H1 (cell line): ENCODE results near the gene STXBP5. TPM values are rescaled to one million over a fixed set of nuclear protein-coding genes. Genes with fewer than 3 reads are reported as not detected.

ENCODE experiments used
- CTCF ChIA-PET: fragments of 300-600 bp; sonication (Branson Sonifier 250); formaldehyde crosslinking; loops from one replicate; lab custom pipeline; 2021; ENCODE audit not compliant: partially characterized antibody; lab: Charles Lee
- POLR2A ChIA-PET: fragments of 300-600 bp; sonication (Branson Sonifier 250); formaldehyde crosslinking; loops from one replicate; lab custom pipeline; 2021; ENCODE audit warnings: inconsistent platforms; ENCODE audit not compliant: partially characterized antibody; lab: Charles Lee
- DNase-seq, 2 experiments: peaks; one replicate each; pipeline versions ENCODE4 v3.0.0 to v3.0.0-alpha.2; 2010 to 2022; ENCODE audit warnings: low spot score in 2 of 2, low read depth in 1 of 2, mixed read lengths in 1 of 2
- FAIRE-seq: peaks from 2 replicates; lab custom pipeline; 2011; peaks lifted over from hg19 to GRCh38; lab: Jason Lieb, UNC
- H2AFZ ChIP-seq: 2 replicates; pipeline ENCODE4 v1.8.1; 2012; ENCODE audit warnings: low read length, inconsistent platforms
- H2AK5ac ChIP-seq: 2 replicates; pipeline ENCODE4 v1.6.1; 2013; ENCODE audit warnings: low read depth, low read length
- H2BK120ac ChIP-seq: replicated peaks from 2 replicates; pipeline ENCODE3; 2013; ENCODE audit warnings: low read depth, low read length, inconsistent platforms
- H2BK12ac ChIP-seq: 2 replicates; pipeline ENCODE4 v1.6.1; 2013; ENCODE audit warnings: low read depth, low read length
- H2BK15ac ChIP-seq: 2 replicates; pipeline ENCODE4 v1.6.1; 2013; ENCODE audit warnings: low read length
- H2BK20ac ChIP-seq: 2 replicates; pipeline ENCODE4 v1.6.1; 2013; ENCODE audit warnings: low read length
- H2BK5ac ChIP-seq: 2 replicates; pipeline ENCODE4 v1.6.1; 2013; ENCODE audit warnings: low read depth, low read length
- H3K14ac ChIP-seq: 2 replicates; pipeline ENCODE4 v1.6.1; 2013; ENCODE audit warnings: inconsistent platforms; ENCODE audit not compliant: insufficient read length
- H3K18ac ChIP-seq: 2 replicates; pipeline ENCODE4 v1.6.1; 2013; ENCODE audit warnings: low read length; ENCODE audit errors: extremely low read depth
- H3K23ac ChIP-seq: 2 replicates; pipeline ENCODE4 v1.6.1; 2013; ENCODE audit warnings: inconsistent platforms; ENCODE audit not compliant: insufficient read length
- H3K23me2 ChIP-seq: 2 replicates; pipeline ENCODE4 v1.6.1; 2013; ENCODE audit warnings: low read depth, low read length
- H3K27ac ChIP-seq: 2 replicates; pipeline ENCODE4 v1.6.1; 2011; ENCODE audit warnings: low read depth, low read length, inconsistent platforms
- H3K27me3 ChIP-seq, 4 experiments: replicated peaks in 1 of 4; 1 replicate in 1 of 4; 2 replicates in 3 of 4; pipeline versions ENCODE4 v1.6.1 to v1.8.1; 2011 to 2013; ENCODE audit warnings: low read length in 3 of 4, mild to moderate bottlenecking in 3 of 4, inconsistent platforms in 2 of 4, mixed read lengths in 2 of 4, moderate library complexity in 1 of 4; ENCODE audit not compliant: control insufficient read depth in 3 of 4, insufficient read depth in 3 of 4; ENCODE audit errors: extremely low read depth in 1 of 4
- H3K36me3 ChIP-seq, 4 experiments: 2 replicates each; pipeline versions ENCODE4 v1.6.1 to v1.8.1; 2011 to 2013; ENCODE audit warnings: mild to moderate bottlenecking in 4 of 4, low read length in 3 of 4, moderate library complexity in 2 of 4, control low read depth in 1 of 4, inconsistent platforms in 1 of 4; ENCODE audit not compliant: insufficient read depth in 4 of 4, control insufficient read depth in 2 of 4
- H3K4ac ChIP-seq: replicated peaks from 2 replicates; pipeline ENCODE3; 2013; ENCODE audit warnings: low read length, low read depth, mixed read lengths, inconsistent platforms; ENCODE audit not compliant: insufficient read length
- H3K4me1 ChIP-seq, 4 experiments: replicated peaks in 1 of 4; 1 replicate in 1 of 4; 2 replicates in 3 of 4; pipeline versions ENCODE4 v1.6.1 to v1.8.1; 2011 to 2013; ENCODE audit warnings: low read length in 3 of 4, inconsistent platforms in 2 of 4, mixed read lengths in 1 of 4; ENCODE audit not compliant: insufficient read depth in 4 of 4, control insufficient read depth in 3 of 4
- H3K4me2 ChIP-seq, 2 experiments: 2 replicates each; pipeline versions ENCODE4 v1.6.1 to v1.8.1; 2011 to 2013; ENCODE audit warnings: low read depth in 2 of 2, low read length in 2 of 2, control low read depth in 1 of 2, inconsistent platforms in 1 of 2, mild to moderate bottlenecking in 1 of 2; ENCODE audit not compliant: insufficient read depth in 1 of 2
- H3K4me3 ChIP-seq, 4 experiments: fragments of 200-600, 300-600 bp in 1 of 4; sonication (generic), shearing (Covaris generic), sonication (Bioruptor Twin) in 1 of 4; 2 replicates each; pipeline versions ENCODE4 v1.5.1 to v1.8.1; 2011 to 2016; ENCODE audit warnings: low read length in 4 of 4, low read depth in 3 of 4, control low read depth in 2 of 4, inconsistent platforms in 2 of 4, mild to moderate bottlenecking in 2 of 4, mixed read lengths in 1 of 4, moderate library complexity in 1 of 4; ENCODE audit not compliant: insufficient read depth in 2 of 4; ENCODE audit errors: extremely low read depth in 1 of 4
- H3K56ac ChIP-seq: replicated peaks from 2 replicates; pipeline ENCODE3; 2013; ENCODE audit warnings: low read depth, mild to moderate bottlenecking, mixed read lengths, low read length, inconsistent platforms; ENCODE audit not compliant: insufficient read length
- H3K79me1 ChIP-seq: 2 replicates; pipeline ENCODE4 v1.6.1; 2013; ENCODE audit warnings: low read depth, low read length, control low read depth
- H3K79me2 ChIP-seq, 2 experiments: 2 replicates each; pipeline versions ENCODE4 v1.6.1 to v1.8.1; 2012 to 2013; ENCODE audit warnings: low read length in 2 of 2, mild to moderate bottlenecking in 2 of 2, inconsistent platforms in 1 of 2; ENCODE audit not compliant: insufficient read depth in 2 of 2, control insufficient read depth in 1 of 2
- H3K9ac ChIP-seq, 4 experiments: replicated peaks in 1 of 4; 1 replicate in 1 of 4; 2 replicates in 3 of 4; pipeline versions ENCODE4 v1.6.1 to v1.8.1; 2011 to 2013; ENCODE audit warnings: low read depth in 3 of 4, low read length in 3 of 4, control low read depth in 2 of 4, mild to moderate bottlenecking in 2 of 4, moderate library complexity in 2 of 4, inconsistent platforms in 1 of 4; ENCODE audit errors: extremely low read depth in 1 of 4
- H3K9me3 ChIP-seq, 2 experiments: 2 replicates each; pipeline versions ENCODE4 v1.6.1 to v1.8.1; 2012 to 2013; ENCODE audit warnings: mild to moderate bottlenecking in 2 of 2, moderate library complexity in 2 of 2, control low read depth in 1 of 2, inconsistent platforms in 1 of 2, low read depth in 1 of 2, low read length in 1 of 2, mixed read lengths in 1 of 2; ENCODE audit not compliant: insufficient read depth in 2 of 2
- H4K20me1 ChIP-seq, 2 experiments: replicated peaks in 1 of 2; 2 replicates each; pipeline versions ENCODE3 to v1.8.1; 2011 to 2013; ENCODE audit warnings: inconsistent platforms in 2 of 2, low read length in 2 of 2, mild to moderate bottlenecking in 1 of 2; ENCODE audit not compliant: insufficient read depth in 2 of 2, control insufficient read depth in 1 of 2
- H4K5ac ChIP-seq: 2 replicates; pipeline ENCODE4 v1.6.1; 2013; ENCODE audit warnings: low read length, low read depth, mixed read lengths, inconsistent platforms; ENCODE audit not compliant: insufficient read length
- H4K8ac ChIP-seq: 2 replicates; pipeline ENCODE4 v1.8.0; 2013; ENCODE audit warnings: mild to moderate bottlenecking, moderate library complexity, low read length, inconsistent platforms; ENCODE audit not compliant: insufficient read depth; ENCODE audit errors: extremely low read depth
- H4K91ac ChIP-seq: replicated peaks from 2 replicates; pipeline ENCODE3; 2013; ENCODE audit warnings: low read length, mixed read lengths, inconsistent platforms; ENCODE audit not compliant: insufficient read length
- CBX8 ChIP-seq: fragments of 300-800, 300-1000 bp; sonication (generic); IDR thresholded peaks from 2 replicates; pipeline ENCODE4 v1.7.1; 2016; ENCODE audit warnings: low read depth, low read length, borderline replicate concordance
- FOSL1 ChIP-seq: IDR thresholded peaks from 2 replicates; pipeline ENCODE4 v1.6.1; 2011; ENCODE audit warnings: mild to moderate bottlenecking, low read depth, low read length, moderate library complexity; ENCODE audit not compliant: insufficient read depth
- KDM4A ChIP-seq: IDR thresholded peaks from one replicate; pipeline ENCODE4 v1.7.1; 2012; ENCODE audit warnings: low read depth, mild to moderate bottlenecking, moderate library complexity, low read length, inconsistent platforms; ENCODE audit not compliant: severe bottlenecking
- NRF1 ChIP-seq: IDR thresholded peaks from 2 replicates; pipeline ENCODE4 v1.6.1; 2011; ENCODE audit warnings: mild to moderate bottlenecking, low read depth, low read length, improper control_type of control experiment
- RAD21 ChIP-seq, 2 experiments: IDR thresholded peaks in 1 of 2; conservative IDR thresholded peaks in 1 of 2; 2 replicates each; pipeline ENCODE4 v1.6.1; 2011; ENCODE audit warnings: low read depth in 2 of 2, low read length in 2 of 2, improper control_type of control experiment in 1 of 2, inconsistent platforms in 1 of 2, mild to moderate bottlenecking in 1 of 2, moderate library complexity in 1 of 2
- SUZ12 ChIP-seq: fragments of 200-600 bp; sonication (generic); IDR thresholded peaks from 2 replicates; pipeline ENCODE4 v1.6.1; 2012; ENCODE audit warnings: mild to moderate bottlenecking, inconsistent platforms, low read length, moderate library complexity, mixed read lengths
- TBP ChIP-seq: IDR thresholded peaks from 2 replicates; pipeline ENCODE4 v1.6.1; 2011; ENCODE audit warnings: low read depth, low read length, improper control_type of control experiment
- WGBS, 2 experiments: shearing (Covaris generic) in 1 of 2; methylation state at CpG; one replicate each; pipeline versions ENCODE4 v1.1.6 to v1.1.7; 2013 to 2015; ENCODE audit warnings: low lambda C conversion rate in 2 of 2, mixed read lengths in 2 of 2, inconsistent platforms in 1 of 2, low coverage in 1 of 2, missing lambda C conversion rate in 1 of 2; ENCODE audit not compliant: insufficient replicate concordance in 2 of 2, insufficient coverage in 1 of 2, insufficient read length in 1 of 2; ENCODE audit errors: extremely low coverage in 1 of 2, missing lambda C conversion rate in 1 of 2; 5-methylcytosine and 5-hydroxymethylcytosine counted together
- polyA plus RNA-seq, 7 experiments: library from polyadenylated mRNA; depleted of rRNA in 3 of 7; stranded (reverse) in 5 of 7; unstranded in 2 of 7; fragments of >200 nt in 5 of 7; fragments of 200-250 nt in 2 of 7; gene quantifications; 1 replicate in 5 of 7; 2 replicates in 1 of 7; 4 replicates in 1 of 7; pipeline versions ENCODE4 v1.2.1 to v1.2.3, GENCODE V29; 2011 to 2013; ENCODE audit warnings: missing spikeins in 2 of 7, mixed read lengths in 2 of 7
- total RNA-seq: library from RNA; stranded (reverse); fragmentation: NEBNext Ultra II Directional; extraction: Animal tissue kit (Norgen Biotek cat#: 25700); gene quantifications from 2 replicates; pipeline ENCODE4 v1.2.1, GENCODE V29; 2021
- TF ChIP-seq, protein P1 (sequence below), 3 experiments: IDR thresholded peaks; 1 replicate in 2 of 3; 2 replicates in 1 of 3; pipeline versions ENCODE4 v1.5.1 to v1.6.1; 2011; ENCODE audit warnings: low read length in 3 of 3, mild to moderate bottlenecking in 3 of 3, inconsistent platforms in 2 of 3, low read depth in 1 of 3, moderate library complexity in 1 of 3; ENCODE audit not compliant: insufficient read depth in 1 of 3; ENCODE audit errors: control extremely low read depth in 1 of 3

The STXBP5 gene
- total and polyA plus RNA-seq, 2 of the 8 experiments (the other 6 are each of a cell fraction or from before 2014, with no cell fraction given), result 2.7 to 10.8 TPM

DNA sequence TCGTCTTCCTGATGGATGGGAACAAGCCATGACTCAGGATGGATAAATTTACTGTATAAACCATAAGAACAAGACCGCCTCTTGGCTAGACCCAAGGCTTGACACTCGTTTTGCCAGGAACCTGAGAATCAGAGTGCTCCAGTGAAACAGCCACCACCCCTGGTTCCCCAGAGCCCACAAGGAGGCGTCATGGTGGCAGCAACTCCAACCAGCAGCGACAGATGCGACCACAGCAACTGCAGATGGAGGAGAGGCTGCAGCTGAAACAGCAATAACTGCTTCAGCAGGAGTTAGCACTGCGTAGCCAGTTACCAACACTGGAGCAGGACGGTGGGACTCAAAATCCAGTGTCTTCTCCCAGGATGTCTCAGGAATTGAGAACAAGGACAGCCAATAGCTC is 203.4 kb downstream of the STXBP5 start:
- ChIA-PET CTCF (interaction anchor here (0.6 to 2.3 kb wide), 8 partner anchors 14 to 100 kb away, joined by 3 to 9 read pairs (median 4); no protein-coding TSS in a partner anchor), POLR2A (interaction anchor here (0.6 kb wide), 1 partner anchor 25 kb away, joined by 3 read pairs; no protein-coding TSS in a partner anchor)
- Histone ChIP-seq H4K5ac (no peak overlapping the region), H2BK120ac (no peak overlapping the region), H3K27ac (no peak overlapping the region), H4K8ac (no peak overlapping the region), H3K9me3 (no peaks in the 10 kb centered on the region), H4K20me1 (no peaks in the 10 kb centered on the region), H3K79me1 (no peaks in the 10 kb centered on the region), H3K4me3 (no peak overlapping the region), H2BK15ac (no peak overlapping the region), H2BK12ac (0 out of 2 replicates have a peak overlapping the region, but pooled peaks have one; percentile 27), H3K27me3 (no peaks in the 10 kb centered on the region), H3K56ac (no peak overlapping the region), H3K36me3 (no peaks in the 10 kb centered on the region), H4K91ac (no peak overlapping the region), H2BK5ac (no peak overlapping the region), H2AFZ (no peak overlapping the region), H3K14ac (no peak overlapping the region), H2BK20ac (no peak overlapping the region), H3K23ac (no peak overlapping the region), H3K23me2 (no peaks in the 10 kb centered on the region), H3K4me2 (no peak overlapping the region), H3K4ac (no peak overlapping the region), H3K79me2 (no peaks in the 10 kb centered on the region), H3K18ac (no peak overlapping the region), H2AK5ac (0 out of 2 replicates have a peak overlapping the region, but pooled peaks have one; percentile 75), H3K9ac (no peak overlapping the region), H3K4me1 (no peaks in the 10 kb centered on the region)
- FAIRE-seq (no peak), DNase-seq (no peak)
- TF ChIP-seq CBX8 (no peak), RAD21 (IDR thresholded peaks at IDR 0.05 in 1 of 2, conservative IDR thresholded peaks at IDR 0.05 in 1 of 2; ENCODE audit: low read depth in 2 of 2, low read length in 2 of 2) (peak; percentile 55 to 66), SUZ12 (no peak), TBP (no peak), KDM4A (no peak), FOSL1 (no peak), NRF1 (no peak)
- TF ChIP-seq, protein P1, sequence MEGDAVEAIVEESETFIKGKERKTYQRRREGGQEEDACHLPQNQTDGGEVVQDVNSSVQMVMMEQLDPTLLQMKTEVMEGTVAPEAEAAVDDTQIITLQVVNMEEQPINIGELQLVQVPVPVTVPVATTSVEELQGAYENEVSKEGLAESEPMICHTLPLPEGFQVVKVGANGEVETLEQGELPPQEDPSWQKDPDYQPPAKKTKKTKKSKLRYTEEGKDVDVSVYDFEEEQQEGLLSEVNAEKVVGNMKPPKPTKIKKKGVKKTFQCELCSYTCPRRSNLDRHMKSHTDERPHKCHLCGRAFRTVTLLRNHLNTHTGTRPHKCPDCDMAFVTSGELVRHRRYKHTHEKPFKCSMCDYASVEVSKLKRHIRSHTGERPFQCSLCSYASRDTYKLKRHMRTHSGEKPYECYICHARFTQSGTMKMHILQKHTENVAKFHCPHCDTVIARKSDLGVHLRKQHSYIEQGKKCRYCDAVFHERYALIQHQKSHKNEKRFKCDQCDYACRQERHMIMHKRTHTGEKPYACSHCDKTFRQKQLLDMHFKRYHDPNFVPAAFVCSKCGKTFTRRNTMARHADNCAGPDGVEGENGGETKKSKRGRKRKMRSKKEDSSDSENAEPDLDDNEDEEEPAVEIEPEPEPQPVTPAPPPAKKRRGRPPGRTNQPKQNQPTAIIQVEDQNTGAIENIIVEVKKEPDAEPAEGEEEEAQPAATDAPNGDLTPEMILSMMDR (IDR thresholded peaks at IDR 0.05; ENCODE audit: control extremely low read depth in 1 of 3, insufficient read depth in 1 of 3, low read depth in 1 of 3, low read length in 3 of 3), result peak; percentile 40 to 46 (median 46)
- 82% methylated on average over 8 of the region's 8 CpGs; no CpG with 5 or more reads in 1 of the 2 experiments for WGBS, 2 experiments
